SHP77 treated with DMSO at 0.1 percent for 48 hours (cell line): ENCODE measurements around the gene MARCHF2.

Experiments used
- DNase-seq: peaks from one replicate; lab custom pipeline; 2025; lab: John Stamatoyannopoulos, UW

MARCHF2 gene

GRCh38 chr19:8387688-8388611 lies 25.2 kb upstream of the MARCHF2 start:
- peak; percentile 76 for DNase-seq

DNA sequence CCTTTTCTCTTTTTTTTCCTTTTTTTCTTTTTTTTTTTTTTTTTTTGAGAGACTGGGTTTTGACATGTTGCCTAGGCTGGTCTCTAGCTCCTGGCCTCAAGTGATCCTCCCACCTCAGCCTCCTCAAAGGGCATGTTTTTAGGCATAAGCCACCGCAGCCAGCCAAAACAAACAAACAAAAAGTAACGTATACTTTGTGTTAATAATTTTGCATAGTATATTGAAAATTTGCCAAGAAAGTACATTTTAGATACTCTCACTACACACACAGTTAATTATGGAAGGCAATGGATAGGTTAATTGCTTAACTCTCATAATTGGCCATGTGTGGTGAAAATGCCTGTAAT lies 24.5 kb upstream of the MARCHF2 start:
- DNase-seq = no peak

GRCh38 chr19:8389891-8390616 lies 23.1 kb upstream of the MARCHF2 start, which contains the start of gene RAB11B:
RAB11B (plus strand) TSS chr19:8390360; CDS start chr19:8390417, 57 bp downstream.
- DNase-seq = peak; percentile 100

DNA sequence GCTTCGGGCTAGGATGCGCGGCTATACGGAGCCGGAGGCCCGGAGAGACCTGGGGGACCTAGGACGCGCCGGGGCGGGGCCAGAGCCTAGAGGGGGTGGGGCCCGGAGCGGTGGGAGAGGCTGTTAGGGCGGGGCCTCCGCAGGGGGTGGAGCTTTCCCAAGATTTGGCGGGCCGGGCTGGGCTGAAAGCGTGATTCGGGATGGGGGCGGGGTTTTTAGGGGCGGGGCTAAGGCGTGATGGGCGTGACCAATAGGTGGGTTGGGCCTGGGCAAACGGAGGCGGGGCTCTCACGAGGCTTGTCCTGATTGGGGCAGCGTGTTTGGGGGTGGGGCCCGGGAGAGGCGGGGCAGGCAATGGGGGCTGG lies 22.5 kb upstream of the MARCHF2 start:
- peak; percentile 46 for DNase-seq

- DNase-seq = no peak
Measured at GRCh38 chr19:8391198-8392016, 21.7 kb upstream of the MARCHF2 start.

- no peak for DNase-seq
Measured at GRCh38 chr19:8392017-8392591, 21.0 kb upstream of the MARCHF2 start.

DNA sequence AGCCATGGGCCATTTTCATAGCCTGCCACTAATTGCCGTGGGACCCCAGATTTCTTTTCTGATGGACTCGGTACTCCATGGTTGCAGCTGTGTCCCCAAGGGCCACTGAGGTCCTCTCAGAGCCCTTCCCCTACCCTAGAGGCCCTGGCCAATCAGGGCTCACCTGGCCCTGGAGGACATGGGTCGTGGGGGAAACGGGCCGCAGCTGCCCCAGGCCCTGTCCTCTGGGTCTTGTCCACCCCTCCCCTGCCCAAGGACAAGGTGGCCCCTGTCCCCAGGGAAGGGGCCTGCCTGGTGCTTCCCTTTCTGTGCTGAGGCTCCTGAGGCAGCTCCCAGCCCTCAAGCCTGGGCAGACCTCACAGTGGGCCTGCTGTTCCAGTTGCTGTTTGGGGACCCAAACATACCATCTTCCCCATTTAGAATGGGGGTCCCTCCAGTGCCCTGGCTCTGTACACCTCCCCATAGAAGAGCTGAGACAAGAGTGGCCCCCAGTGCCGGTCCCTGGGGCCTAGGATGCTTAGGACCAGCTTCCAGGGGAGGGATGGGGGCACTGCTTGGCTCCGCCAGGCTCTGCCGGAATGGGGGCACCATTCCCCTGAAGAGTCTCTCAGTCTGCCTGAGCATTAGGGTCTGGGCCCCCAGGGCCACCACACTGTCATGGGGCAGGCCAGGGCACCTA lies 19.8 kb upstream of the MARCHF2 start:
- no peak for DNase-seq

DNA sequence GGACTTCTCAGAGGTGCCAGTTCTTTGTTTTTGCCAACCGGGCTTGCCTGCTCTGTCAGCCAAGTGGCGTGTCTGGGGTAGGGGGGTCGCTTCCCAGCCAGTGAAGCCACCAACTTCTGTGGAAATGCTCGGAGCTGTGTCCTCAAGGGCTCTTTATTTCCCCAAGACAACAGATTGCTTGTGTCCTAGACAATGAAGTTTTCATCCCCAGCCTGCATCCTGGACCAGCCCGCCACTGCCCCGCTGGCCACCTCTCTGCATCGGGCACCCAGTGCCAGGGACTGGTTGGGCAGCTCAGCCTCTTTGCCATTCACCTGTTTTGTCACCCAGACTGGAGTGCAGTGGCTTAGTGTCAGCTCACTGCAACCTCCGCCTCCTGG lies 19.2 kb upstream of the MARCHF2 start:
- no peak for DNase-seq

GRCh38 chr19:8395621-8396082 lies 17.5 kb upstream of the MARCHF2 start:
- DNase-seq = no peak

GRCh38 chr19:8396185-8396562 lies 16.9 kb upstream of the MARCHF2 start:
- no peak for DNase-seq

DNA sequence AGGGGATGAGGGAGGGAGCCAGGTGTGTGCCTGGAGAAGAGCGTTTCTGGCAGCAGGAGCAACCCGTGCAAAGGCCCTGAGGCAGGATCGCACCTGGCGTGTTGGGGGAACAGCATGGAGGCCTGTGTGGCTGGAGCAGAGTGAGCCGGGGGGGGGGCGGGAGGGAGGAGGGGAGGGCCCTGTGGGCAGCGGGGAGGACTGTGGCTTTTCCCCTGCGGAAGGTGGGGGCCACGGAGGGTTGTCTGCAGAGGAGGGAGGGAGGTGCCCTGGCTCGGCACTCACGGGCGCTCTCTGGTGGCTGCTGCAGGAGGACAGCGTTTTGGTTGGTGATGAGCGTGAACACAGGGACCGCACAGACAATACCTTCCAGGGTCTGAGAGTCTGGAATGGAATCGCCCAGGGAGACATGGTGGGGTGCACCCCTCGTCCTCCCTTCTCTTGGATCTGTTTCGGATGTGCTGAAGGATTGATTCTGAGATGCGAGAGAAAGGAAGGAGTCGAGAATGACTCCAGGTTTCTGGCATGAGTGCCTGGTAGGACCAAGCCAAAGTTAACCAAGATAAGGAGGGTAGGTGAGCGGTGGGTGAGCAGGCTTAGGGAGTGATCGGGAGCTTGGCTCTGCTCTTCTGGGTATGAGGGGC lies 16.4 kb upstream of the MARCHF2 start:
- peak; percentile 15 for DNase-seq

DNA sequence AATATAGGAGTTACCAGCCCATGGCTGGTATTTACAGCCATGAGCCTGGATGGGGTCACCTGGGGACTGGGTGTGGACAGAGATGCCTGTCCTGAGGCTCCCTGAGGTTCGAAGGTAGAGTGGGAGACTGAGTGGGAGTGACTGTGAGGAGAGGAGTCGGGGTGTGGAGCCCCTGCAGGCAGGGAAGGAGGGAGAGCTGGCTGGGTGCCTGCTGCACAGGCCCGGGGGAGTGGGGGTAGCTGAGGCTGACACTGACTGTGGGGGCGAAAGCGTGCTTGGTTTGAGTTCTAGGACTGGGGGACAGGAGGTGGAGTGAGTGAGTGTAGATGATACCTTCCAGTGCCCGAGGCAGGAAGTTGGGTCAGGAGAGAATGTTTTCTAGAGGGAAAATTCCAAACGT lies 15.8 kb upstream of the MARCHF2 start:
- DNase-seq = no peak

DNA sequence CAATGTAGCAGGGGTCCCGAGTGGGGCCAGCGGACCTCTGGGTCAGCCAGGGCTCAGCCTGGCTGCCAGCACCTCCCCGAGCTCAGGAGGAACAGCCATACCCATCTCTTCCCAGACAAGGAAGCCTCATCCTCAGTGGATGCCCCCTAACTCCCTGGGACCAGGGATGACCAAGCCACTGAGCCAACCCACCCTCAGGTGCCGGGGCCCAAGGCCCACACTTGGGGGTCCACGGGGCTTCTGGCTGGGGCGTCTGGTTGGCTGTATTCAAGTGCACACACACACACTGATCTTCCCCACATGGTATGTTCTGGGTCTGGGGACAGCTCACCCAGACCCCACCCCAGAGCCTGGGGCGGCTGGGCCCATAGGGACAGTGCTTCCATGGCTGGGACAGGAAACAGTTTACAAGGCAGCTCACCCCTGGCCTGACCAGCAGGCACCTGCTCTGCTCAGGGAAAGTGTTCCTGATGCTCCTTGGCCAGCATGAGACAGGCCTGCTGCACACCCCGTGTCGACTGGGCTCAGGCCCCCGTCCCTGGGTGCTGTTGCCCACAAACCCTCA lies 15.3 kb upstream of the MARCHF2 start:
- no peak for DNase-seq

GRCh38 chr19:8398311-8398771 lies 14.8 kb upstream of the MARCHF2 start:
- DNase-seq = no peak

DNA sequence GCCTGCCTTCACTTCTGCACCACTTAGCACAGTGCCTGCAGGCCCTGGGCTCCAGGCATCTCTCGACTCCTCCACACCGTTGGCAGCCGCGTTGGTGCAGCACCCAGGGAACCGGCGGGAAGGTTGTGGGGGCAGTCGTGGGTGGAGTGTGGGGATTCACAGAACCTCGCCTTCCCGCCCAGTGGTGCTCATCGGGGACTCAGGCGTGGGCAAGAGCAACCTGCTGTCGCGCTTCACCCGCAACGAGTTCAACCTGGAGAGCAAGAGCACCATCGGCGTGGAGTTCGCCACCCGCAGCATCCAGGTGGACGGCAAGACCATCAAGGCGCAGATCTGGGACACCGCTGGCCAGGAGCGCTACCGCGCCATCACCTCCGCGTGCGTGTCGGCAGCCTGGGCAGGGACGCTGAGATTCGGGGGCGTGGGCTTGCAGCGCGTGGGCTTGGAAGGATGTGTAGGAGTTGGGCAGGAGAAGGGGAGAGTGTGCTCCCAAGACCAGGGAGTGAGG lies 13.4 kb upstream of the MARCHF2 start:
- no peak for DNase-seq

GRCh38 chr19:8401981-8402411 lies 11.1 kb upstream of the MARCHF2 start:
- DNase-seq = no peak

- no peak for DNase-seq
Measured at GRCh38 chr19:8403098-8403819, 9.8 kb upstream of the MARCHF2 start.

GRCh38 chr19:8403820-8404109 lies 9.3 kb upstream of the MARCHF2 start:
- DNase-seq = no peak

GRCh38 chr19:8404391-8405151 lies 8.5 kb upstream of the MARCHF2 start:
- no peak for DNase-seq
